H1 (cell line): ENCODE measurements around the gene MAPT. TPM values are rescaled to one million over a fixed set of nuclear protein-coding genes. Genes with fewer than 3 reads are reported as not detected.

Experiments
- ATF3 ChIP-seq: IDR thresholded peaks from 2 replicates; pipeline ENCODE4 v1.6.1; 2011; ENCODE audit warnings: low read depth, mild to moderate bottlenecking, low read length; ENCODE audit not compliant: insufficient read depth
- CHD7 ChIP-seq: fragments of 300-600 bp; sonication (generic); IDR thresholded peaks from 2 replicates; pipeline ENCODE4 v1.7.1; 2012; ENCODE audit warnings: low read length, moderate library complexity, mild to moderate bottlenecking, inconsistent platforms; ENCODE audit not compliant: insufficient replicate concordance
- EGR1 ChIP-seq: IDR thresholded peaks from 2 replicates; pipeline ENCODE4 v1.6.1; 2011; ENCODE audit warnings: low read depth, low read length, borderline replicate concordance
- EZH2 ChIP-seq: fragments of 200-600 bp; sonication (generic); IDR thresholded peaks from 2 replicates; pipeline ENCODE4 v1.7.1; 2012; ENCODE audit warnings: low read depth, mild to moderate bottlenecking, moderate library complexity, low read length, inconsistent platforms; ENCODE audit not compliant: severe bottlenecking
- PHF8 ChIP-seq: fragments of 200-600 bp; sonication (generic); conservative IDR thresholded peaks from 2 replicates; pipeline ENCODE4 v1.7.1; 2012; ENCODE audit warnings: low read depth, mild to moderate bottlenecking, inconsistent platforms, low read length, moderate library complexity
- RBBP5 ChIP-seq: IDR thresholded peaks from 2 replicates; pipeline ENCODE4 v1.7.1; 2012; ENCODE audit warnings: low read depth, mild to moderate bottlenecking, inconsistent platforms, low read length, moderate library complexity, borderline replicate concordance
- SIX5 ChIP-seq: IDR thresholded peaks from 2 replicates; pipeline ENCODE4 v1.6.1; 2011; ENCODE audit warnings: mild to moderate bottlenecking, low read depth, low read length
- TBP ChIP-seq: IDR thresholded peaks from 2 replicates; pipeline ENCODE4 v1.6.1; 2011; ENCODE audit warnings: low read depth, low read length, improper control_type of control experiment
- TCF12 ChIP-seq: IDR thresholded peaks from 2 replicates; pipeline ENCODE4 v1.6.1; 2011; ENCODE audit warnings: low read depth, mild to moderate bottlenecking, low read length
- TEAD4 ChIP-seq: IDR thresholded peaks from 2 replicates; pipeline ENCODE4 v1.6.1; 2012; ENCODE audit warnings: low read depth, low read length, inconsistent platforms, mixed read lengths
- YY1 ChIP-seq: IDR thresholded peaks from 2 replicates; pipeline ENCODE4 v1.6.1; 2011; ENCODE audit warnings: low read depth, mild to moderate bottlenecking, low read length
- polyA plus RNA-seq, 7 experiments: library from polyadenylated mRNA; depleted of rRNA in 3 of 7; stranded (reverse) in 5 of 7; unstranded in 2 of 7; fragments of >200 nt in 5 of 7; fragments of 200-250 nt in 2 of 7; gene quantifications; 1 replicate in 5 of 7; 2 replicates in 1 of 7; 4 replicates in 1 of 7; pipeline versions ENCODE4 v1.2.1 to v1.2.3, GENCODE V29; 2011 to 2013; ENCODE audit warnings: missing spikeins in 2 of 7, mixed read lengths in 2 of 7
- total RNA-seq: library from RNA; stranded (reverse); fragmentation: NEBNext Ultra II Directional; extraction: Animal tissue kit (Norgen Biotek cat#: 25700); gene quantifications from 2 replicates; pipeline ENCODE4 v1.2.1, GENCODE V29; 2021

MAPT gene
- total and polyA plus RNA-seq, 2 of the 8 experiments (the other 6 are each of a cell fraction or from before 2014, with no cell fraction given): 0.54 to 1.7 TPM

GRCh38 chr17:45883063-45883462 is 11.3 kb upstream of the MAPT start (continued):
- TF ChIP-seq CHD7 (no peak), EZH2 (no peak), TCF12 (no peak), TBP (no peak), EGR1 (no peak), ATF3 (no peak), RBBP5 (no peak), TEAD4 (no peak), SIX5 (no peak), YY1 (no peak), PHF8 (no peak)
